Ecto neural progenitor cell (in vitro differentiated cells): Measurements from ENCODE around the gene TBC1D7.

ENCODE experiments used
- DNase-seq: peaks from one replicate; pipeline ENCODE4 v3.0.0-alpha.2; 2018; ENCODE audit warnings: low spot score

The TBC1D7 gene

DNA sequence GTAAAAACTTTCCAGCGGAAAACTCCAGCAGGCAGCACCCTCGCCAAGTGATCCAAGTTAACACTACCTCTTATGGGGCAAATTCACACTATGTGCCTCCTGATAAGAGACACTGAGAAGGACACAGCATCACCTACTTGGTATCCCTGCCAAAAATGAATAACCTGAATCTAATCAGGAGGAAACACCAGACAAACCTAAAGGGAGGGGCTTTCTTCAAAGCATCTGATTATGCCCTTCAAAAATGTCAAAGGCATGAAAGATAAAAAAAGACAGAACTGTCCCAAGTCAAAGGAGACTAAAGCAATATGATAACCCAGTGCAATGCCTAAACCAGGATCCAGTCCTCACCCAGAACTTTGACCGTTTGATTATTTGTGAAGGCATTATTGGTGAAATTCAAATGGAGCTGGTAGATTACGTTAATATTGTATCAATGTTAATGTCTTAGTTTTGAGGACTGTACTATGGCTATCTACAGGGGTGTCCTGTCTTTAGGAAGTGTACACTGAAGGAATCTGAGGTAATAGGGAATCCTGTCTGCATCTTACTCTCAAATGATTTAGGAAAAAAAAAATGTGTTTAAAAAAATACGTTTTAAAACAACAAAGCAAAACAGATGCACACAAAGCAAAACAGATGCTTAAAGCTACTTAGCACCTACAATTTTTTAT is 8.3 kb downstream of the TBC1D7 start:
- DNase-seq: no peak

DNA sequence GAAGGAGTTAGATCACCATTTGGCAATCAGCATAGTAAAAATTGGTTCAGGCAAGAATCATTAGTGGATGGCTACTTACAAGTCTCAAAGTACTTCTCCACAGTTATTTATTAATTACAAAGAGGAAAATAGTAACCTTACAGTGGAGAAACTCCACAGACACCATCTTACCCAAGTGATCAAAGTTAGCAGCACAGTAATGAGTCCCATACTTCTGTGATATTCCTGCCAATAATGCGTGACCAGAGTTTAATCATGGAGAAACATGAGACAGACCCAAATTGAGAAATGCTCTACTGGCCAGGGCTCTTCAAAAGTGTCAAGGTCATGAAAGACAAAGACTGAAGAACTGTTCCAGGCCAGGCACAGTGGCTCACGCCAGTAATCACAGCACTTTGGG is 9.5 kb downstream of the TBC1D7 start:
- DNase-seq: no peak

DNA sequence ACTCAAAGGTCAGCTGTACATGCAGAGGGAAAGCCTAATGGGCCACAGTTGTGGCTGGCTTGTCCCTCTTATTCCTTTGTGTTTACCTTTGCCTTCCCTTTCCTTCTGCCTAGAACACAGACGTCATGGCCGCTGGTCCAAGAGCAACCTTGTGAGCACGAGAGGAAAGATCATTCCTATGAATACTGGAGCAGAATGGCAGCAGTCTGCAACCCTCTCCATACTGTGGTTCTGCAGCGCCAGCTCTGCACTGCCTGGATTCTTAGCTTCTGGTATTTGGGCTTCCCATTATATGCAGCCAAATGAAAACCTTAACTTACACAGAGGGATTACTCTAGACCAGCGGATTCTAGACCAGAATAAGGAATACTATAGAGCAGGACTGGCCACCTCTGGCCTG is 12.4 kb downstream of the TBC1D7 start:
- DNase-seq: no peak

DNA sequence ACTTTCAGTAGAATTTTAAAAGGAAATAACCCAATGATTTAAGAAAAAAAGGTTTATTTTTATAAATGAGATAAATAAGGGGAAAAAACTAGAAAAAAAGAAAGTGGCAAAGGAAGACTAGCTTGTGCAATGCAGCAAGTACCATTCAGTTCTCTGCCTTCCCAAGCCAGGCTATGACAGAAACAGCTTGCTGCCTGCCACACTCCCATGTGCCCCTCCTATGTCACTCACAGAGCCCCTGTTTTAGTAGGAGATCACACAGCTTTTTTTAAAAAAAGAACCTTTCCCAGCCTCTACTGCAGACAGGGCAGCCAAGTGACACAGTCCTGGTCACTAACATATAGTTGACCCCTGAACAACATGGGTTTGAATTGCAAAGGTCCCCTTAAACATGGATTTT is 13.5 kb downstream of the TBC1D7 start:
- no peak for DNase-seq

DNA sequence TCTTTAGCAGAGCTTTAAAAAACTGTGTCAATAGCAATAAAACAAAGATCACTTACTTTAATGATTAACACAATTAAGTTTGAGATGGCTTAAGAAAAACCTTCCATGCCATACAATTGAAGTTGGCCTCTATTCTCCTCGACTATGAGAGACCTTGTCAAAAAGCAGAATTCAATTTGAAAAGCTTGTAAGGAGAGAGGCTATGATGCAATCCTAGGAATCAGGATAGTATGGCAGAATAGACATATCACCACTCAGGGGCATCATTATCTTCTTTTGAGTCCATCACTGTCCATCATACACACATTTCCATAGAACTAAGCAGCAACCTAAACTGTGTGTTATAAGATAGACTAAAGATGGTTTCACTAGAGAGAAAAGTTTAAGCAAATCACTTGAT is 17.2 kb downstream of the TBC1D7 start:
- no peak for DNase-seq

DNA sequence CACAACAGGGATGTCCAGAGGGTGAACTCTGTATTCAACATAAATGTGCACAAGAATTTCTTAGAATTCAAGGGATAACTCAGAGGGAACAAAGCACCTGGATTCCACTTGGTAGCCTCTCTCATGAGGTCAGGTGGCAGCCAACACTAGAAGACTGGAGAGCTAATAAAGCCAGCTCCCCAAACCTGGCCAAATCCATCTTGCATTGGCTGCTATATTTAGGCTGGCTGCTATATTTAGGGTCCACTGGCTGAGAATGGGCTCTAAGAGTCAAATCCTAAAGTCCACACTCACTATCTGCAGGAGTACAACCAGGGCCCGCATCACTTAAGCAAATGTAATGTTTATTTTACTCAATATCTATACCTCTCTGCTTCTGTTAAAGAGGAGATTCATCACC is 20.0 kb downstream of the TBC1D7 start:
- DNase-seq: no peak

DNA sequence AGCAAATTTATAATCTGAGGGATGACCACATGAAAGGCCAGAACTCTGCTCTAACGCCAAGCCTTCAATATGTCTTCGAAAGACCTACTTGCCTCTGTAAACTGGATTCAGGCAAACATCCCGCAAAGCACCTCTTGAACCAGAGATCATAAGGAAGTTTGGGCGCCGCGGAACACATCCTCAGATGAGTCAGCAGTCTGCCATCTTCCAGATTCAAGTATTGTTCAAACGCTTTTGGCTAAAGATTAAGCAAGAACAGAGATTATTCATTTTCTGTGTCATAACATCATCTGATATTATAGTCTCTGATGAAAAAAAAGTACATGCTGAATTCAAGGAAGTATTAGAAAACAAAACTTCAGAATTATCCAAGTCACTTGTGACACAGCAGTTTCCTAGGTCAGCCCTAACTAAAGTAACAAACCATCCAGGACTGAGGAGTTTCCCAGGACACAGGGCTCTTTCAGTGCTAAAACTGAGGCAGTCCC is 20.8 kb downstream of the TBC1D7 start:
- DNase-seq: no peak

DNA sequence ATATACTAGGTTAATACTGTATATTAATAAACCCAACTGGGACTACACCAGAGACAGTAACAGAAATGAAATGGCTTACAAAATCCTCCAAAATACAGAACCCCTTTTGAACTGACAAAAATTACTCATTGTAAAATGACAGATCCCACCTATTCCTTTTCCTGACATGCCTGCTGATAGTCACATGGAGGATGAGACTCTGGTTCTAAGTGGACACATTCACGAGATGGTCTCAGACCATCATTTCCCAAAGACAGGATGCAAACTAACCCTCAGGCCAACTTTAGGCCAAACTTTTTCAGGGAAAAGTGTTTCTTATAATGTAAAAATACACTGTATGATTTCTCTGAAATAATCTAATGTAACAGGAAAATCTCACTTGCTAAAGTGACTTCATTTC is 22.5 kb downstream of the TBC1D7 start:
- no peak for DNase-seq

DNA sequence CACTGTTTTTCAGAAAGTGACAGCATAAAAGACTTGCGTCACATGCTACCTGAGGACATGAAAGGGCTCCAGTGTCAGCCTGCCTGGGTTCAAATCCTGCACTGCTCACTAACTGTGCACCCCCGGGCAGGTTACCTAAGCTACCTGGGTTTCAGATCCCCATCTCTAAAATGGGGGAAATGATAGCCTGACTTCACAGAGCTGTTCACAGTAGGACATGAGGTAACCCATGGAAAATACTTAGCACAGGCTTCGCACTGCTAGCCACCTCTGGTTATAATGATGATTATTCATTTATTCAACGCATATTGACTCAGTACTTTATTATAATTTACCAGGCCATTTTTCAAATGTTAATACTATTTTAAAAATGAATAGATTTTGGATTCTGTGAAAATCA is 23.0 kb downstream of the TBC1D7 start:
- DNase-seq: no peak

DNA sequence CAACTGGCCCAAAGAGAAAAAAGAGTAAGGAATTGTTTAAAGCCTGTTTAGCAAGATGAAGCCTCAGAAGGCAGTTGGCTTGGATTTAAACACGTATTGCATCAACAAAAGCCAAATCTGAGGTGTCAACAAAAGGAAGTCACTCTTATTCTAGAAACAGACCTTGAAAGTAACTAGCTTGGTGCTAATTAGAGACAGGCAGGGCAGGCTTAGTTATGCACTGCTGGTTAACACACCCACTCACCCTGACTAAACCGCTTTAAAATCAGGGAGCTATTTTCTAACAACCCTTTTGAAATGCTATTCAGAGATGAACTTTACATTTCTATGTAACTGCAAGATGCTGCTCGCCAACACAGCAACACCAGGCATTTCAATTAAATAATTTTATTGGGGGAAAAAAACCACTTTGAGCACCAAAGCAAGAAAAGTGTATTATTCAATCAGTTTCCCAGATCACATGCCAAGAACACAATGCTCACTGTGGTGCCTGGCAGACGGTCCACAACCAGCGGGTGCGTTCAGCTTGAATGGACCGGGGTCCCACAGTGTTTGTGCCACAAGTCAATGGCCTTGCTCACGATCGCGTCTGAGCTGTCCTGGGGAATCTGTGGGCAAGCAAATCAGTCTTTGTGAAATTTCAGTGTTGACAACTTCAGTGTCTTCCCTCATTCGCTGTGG is 23.6 kb downstream of the TBC1D7 start:
- no peak for DNase-seq

DNA sequence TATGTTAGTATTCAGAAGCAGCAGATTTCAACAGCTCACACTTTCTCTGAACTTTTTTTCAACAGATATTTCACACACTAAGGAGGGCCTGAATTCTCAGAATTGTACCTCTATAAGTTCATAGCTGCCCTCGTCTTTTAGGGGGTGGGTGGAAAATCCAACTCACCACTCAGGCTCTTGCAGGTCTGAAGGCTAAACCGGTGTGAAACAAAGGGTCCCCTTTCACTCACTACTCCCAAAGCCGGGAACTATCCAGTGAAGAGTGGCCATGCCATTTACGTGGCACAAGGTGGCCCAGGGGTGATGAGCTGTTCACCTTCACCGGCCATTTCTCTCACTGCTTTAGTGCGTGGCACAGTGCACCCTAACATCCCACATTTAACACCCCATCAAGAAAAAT is 24.2 kb downstream of the TBC1D7 start:
- no peak for DNase-seq

DNA sequence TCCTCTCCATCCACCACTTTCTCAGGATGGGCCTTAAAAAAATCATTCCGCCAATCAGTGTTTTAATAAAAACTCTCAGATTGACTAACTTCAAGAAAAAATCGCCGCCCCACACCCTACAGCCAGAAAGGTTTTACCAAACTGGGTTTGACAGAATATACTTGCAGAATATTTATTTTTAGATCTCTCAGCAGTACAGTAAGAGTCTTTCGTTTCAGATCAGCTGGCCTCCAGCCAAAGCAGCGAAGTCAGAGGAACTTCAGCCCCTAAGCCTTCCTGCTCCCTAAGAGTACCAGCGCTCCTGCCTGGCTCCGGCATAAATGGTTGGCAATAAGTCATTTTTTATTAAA is 24.7 kb downstream of the TBC1D7 start:
- no peak for DNase-seq

DNA sequence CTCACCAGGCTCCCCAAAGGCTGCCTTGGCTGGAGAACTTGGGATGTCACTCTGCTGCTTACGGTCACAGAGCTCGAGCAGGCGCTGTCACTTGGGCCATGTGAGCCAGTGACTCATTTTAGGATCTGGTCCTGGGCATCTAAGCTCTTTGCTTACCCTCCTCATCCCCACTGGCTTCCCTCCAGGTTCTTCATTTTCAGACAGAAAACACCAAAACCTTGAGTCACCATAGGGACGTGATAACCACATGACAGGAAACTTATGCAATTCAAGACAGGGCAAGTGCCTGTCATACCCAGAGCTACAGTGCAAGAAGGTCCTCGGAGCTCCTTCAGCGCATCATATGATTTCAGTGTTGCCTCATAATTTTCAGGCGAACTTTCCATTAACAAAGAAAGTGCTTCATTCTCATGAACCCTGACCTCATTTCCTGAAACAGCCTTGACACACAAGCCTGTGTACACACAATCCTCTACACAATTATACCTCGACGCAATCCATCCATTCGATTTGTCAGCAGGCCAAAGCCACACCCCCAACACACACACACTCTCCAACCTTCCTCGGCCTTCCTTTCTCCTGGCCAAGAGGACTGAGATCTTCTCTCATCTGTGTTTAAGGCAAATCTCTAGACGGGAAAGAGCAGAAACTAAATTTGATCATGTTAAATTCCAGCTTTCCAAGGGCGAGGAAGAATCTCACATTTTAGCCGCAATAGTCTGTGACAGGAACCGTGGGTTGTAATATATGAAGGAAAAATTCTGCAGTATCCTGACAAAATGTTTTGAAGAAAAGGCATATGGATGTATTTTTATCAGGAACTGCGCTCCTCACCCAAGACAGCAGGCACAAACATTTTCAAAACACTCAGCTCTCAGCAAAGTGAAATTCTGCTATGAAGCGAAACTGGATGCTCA is 25.3 kb downstream of the TBC1D7 start:
- no peak for DNase-seq

DNA sequence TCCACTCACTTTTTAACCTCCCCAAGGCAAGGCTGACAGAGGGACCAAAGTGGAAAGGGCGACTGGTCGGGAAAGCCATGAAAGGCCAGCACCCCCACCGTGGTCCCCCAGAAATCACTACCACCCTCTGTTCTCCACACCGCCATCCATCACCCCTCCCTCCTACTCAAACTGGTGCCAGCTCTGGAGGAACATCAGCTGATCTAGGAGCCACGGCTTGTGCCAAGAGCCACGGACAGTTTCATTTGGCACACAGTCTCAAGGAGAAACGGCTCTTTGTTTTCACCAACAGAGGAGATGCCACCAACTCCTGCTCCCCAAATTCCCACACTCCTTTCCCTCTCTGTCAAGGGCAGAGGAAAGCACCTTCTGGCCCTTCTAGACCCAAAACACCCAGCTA is 26.0 kb downstream of the TBC1D7 start:
- no peak for DNase-seq

DNA sequence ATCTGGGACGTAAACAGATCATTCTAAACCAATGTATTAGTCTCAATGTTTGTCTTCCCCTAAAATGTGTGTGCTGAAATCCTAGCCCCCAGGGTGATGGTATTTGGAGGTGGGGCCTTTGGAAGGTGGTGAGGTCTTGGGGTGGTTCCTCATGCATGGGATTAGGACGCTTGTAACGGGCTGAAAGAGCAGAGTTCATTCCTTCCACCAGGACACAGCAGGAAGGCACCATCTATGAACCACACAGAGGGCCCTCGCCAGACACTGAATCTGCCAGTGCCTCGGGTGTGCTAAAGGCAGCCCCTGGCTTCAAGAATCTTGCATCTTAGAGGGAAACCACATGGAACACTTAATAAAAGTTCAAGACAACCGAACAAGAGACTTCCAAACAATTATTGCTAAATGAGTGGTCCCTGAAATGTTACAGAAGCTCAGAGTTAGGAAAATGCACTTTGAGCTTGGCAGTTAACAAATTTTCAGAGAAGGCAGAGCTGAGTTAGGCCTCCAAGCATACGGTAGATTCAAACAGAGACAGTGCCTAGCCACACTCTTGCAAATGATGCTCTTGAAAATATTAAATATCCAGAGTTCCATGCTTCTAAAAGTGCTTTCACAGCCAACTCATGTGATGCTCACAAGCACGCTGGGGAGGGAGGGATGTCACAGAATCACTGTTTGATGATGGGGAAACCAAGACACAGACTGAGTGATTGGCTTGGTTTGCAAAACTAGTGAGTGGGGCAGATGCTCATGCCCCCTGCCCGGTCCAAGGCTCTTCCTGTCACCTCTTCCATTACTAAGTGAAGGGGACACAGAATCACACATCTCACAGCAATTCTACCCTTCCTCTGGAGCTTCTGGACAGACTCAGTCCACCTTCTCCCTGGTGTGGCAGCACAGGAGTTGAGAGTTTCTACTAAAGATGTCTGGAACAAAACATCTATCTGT is 27.4 kb downstream of the TBC1D7 start:
- DNase-seq: no peak

DNA sequence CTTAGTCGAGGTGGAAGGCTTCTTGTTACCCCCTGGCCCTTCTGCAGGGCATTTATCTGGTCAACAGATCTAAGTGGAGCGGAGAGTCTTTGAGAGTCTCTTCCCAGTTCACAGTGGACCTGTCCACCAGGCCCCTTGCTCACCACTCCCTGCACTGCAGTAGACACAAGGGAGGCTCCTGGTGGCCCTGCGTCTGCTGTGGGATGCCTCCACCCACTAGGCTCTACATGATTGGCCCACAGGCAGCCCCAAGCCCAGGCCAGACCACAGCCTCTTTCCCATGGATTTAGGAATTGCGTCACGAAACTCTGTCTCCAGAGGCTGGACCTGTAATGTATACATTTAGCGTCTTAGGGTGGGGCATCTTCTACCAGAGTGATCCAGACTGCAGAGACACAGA is 28.4 kb downstream of the TBC1D7 start:
- no peak for DNase-seq

DNA sequence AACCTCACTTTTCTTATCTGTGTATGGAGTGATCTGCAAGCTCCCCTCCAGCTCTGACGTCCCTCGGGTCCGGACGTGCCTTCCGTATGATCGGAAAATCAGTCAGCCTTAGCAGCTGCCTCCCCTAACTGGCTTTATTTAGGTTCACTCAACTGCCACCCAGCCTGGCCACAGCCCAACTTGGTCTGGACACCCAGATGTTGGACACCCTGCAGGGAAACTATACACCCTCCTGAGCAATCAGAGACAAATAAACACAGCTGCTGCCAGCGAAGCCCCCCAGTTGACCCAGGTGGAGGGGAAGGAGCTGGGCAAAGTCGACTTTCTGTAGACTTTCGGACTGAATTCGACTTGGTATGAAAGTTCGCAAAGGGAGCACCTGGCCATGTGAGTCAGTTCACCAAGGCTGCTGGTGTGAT is 28.9 kb downstream of the TBC1D7 start:
- DNase-seq: no peak

DNA sequence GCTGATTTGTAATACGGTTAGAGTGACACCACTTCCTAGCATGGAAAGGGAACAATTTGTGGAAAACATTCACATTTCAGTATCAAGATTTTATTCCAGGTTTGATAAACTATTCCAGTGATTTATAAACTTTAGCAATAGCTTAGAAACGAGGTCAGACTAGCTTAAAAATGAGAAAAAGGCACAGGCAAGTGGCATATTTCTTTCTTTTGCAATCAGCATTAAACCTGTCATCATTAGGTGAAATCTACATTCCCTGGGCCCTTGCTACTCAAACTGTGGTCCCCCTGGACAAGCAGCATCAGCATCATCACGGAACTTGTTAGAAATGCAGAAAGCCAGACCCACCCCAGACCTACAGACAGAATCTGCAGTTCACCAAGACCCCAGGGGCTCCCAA is 29.9 kb downstream of the TBC1D7 start:
- DNase-seq: no peak

DNA sequence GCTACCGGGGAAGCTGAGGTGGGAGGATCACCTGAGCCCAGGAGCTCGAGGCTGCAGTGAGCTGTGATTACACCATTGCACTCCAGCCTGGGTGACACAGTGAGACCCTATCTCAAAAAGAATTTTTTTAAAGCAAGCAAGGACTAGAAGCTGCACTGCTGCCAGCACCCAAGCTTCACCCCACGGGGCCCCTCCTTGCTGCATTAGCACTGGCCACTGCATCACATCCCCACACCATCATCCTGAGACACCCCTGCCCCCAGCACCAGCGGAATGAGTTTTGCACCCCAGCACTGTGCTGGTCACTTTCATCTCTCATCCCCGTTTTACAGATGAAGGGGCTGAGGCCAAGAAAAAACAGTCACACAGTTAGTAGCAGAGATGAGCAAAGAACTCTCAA is 30.9 kb downstream of the TBC1D7 start:
- no peak for DNase-seq

DNA sequence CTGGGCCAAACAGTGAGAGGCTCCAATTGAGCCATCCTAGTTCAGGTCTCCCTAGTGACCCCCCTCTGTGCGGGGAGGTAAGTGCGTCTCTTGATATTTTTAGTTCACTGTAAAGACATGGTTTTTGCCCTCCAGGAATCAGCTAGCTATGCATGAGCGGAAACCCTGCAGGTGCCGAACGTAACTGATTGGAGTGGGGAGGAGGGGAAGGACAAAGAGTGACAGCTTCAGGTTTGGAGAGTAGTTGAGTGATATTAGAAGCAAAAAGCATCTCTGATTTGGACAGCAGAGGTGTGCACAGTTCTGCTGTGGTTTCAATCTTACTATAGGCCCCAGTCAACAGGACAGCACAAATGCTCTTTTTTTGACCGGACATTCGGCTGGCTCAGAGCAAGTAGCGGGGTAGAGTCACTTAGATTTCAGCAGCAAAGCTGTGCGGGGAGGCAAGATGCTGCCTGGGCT is 31.8 kb downstream of the TBC1D7 start:
- no peak for DNase-seq

DNA sequence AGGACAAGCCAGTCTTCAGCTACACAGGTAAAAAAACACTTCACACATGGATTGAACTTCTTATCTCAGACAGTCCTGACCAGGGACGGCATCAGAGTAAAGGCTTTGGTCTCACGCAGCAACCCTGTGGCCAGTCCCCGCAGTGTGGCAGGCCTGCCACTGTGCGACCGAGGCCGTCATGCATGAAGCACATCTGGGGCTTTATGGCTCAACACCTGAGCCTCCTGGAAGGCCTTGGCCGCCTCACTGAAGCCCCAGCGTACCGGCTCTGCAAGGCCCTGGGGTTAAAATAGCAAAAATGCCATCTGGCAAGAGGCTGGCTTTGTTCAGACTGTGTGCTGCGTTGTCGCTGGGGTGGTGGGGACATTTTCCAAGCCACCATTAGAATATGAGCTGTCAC is 32.8 kb downstream of the TBC1D7 start:
- DNase-seq: no peak
